Upper lobe of right lung (tissue), 1 donor: ENCODE measurements around the gene ROPN1. TPM values are rescaled to one million over a fixed set of nuclear protein-coding genes. Genes with fewer than 3 reads are reported as not detected.
"Not testable (repeated sequence)": the region's sequence is repeated elsewhere in the genome, so short reads cannot be mapped to it uniquely, and the experiment has no call there.

Source experiments
- ATAC-seq: fragments of 200-7000 bp; cut with Tn5 transposase; one replicate; pipeline ENCODE4 v1.9.1; 2020; ENCODE audit warnings: mild to moderate bottlenecking, moderate library complexity
- DNase-seq: peaks from one replicate; pipeline ENCODE4 v3.0.0-alpha.2; 2020
- H3K27ac ChIP-seq: fragments of 200-600 bp; one replicate; pipeline ENCODE4 v1.8.0; 2022
- H3K27me3 ChIP-seq: fragments of 200-600 bp; one replicate; pipeline ENCODE4 v1.8.0; 2022; ENCODE audit warnings: mild to moderate bottlenecking
- H3K36me3 ChIP-seq: fragments of 200-600 bp; one replicate; pipeline ENCODE4 v1.8.0; 2022
- H3K4me1 ChIP-seq: fragments of 200-600 bp; one replicate; pipeline ENCODE4 v1.8.0; 2022
- H3K4me3 ChIP-seq: fragments of 200-600 bp; one replicate; pipeline ENCODE4 v1.8.0; 2022; ENCODE audit warnings: mild to moderate bottlenecking
- H3K9me3 ChIP-seq: fragments of 200-600 bp; one replicate; pipeline ENCODE4 v1.8.0; 2022
- intact Hi-C: fragments of 100-400 bp; cut with DNase I; formaldehyde crosslinking; loops from one replicate; pipeline ENCODE4 v1.11.0; 2022
- long read RNA-seq: library from polyadenylated mRNA; unstranded; transcript quantifications from one replicate; pipeline ENCODE4 v2.0.0, GENCODE V29; 2021
- total RNA-seq: library from RNA; stranded (reverse); fragmentation: NEBNext Ultra II Directional; extraction: Animal tissue kit (Norgen Biotek cat#: 25700); gene quantifications from one replicate; pipeline ENCODE4 v1.2.1, GENCODE V29; 2021
- TF ChIP-seq, protein P1 (sequence below): fragments of 200-600 bp; IDR thresholded peaks from one replicate; pipeline ENCODE4 v1.8.0; 2022; ENCODE audit warnings: antibody characterized with exemption
- donor health status: DM: no; HTN: yes; CAD: no; lungs with severe emphysema.

ROPN1 gene
- total RNA-seq, result not detected
- long read RNA-seq, result 0 reads

DNA sequence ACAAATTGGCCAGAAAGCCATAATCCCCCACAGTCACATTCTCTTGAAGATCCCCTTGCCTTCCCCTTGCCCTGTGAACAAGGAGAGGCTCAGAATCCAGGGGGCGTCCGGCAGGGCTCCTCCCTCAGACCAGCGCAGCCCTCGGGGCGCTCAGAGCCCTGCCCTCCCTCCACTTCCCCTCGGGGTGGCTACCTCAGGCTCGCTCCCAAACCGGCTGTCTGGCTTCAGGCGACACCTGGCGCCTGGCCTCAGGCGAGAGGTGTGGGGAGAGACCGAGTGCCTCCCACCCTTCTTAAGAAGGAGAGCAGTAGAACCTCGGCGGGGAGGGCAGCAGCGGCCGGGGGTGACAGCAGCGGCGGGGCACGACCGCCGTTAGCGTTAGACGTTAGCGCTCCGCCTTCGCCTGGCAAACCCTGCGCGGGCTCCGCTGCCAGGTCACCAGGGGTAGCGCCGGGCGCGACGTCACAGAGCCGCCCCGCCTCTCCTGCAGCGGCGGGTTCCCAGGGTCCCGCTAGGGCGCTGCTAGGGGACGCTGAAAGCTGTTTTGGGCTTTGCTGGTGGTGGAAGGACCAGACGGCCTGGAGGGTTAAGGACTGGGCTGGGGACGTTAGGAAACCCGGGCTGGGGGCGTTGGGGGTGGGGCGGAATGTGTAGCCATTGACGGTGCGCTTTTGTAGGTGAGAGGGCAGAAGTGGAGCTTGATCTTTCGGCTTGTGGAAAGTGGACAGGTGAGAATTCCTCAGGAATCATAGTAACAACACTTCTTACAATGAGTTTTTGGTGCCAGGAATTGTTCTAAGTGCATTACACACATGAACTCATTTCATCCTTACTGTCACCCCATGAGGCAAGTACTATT is at the start of gene ROPN1:
ROPN1 (minus strand) TSS at position 395 of the 859 bp plus-strand sequence. CDS start 11,643 bp downstream, outside the sequence.
- DNase-seq, H3K27me3 ChIP-seq, H3K4me3 ChIP-seq, H3K27ac ChIP-seq, H3K9me3 ChIP-seq, intact Hi-C loops, H3K4me1 ChIP-seq, H3K36me3 ChIP-seq: not testable (repeated sequence)
- peak; percentile 92 for ATAC-seq

DNA sequence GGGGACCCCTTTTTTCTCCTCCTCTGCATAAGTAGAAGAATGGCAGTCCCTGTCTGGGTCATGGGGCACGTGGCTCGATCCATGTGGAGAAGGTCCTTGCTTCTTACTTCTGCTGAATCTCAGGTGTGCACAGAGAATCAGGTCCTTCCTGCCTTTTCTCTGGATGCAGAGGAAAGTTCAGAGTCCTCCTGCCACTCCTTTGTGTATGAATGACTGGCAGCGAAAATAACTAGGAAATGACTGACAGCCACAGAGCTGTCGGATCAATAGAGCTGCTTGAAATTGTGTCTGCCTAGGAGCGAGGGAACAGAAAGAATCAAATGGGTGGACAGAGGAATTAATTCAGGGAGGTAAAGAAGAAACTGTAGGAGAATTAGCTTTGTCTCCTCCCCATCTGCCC is 49.6 kb upstream of the ROPN1 start:
- H3K9me3 ChIP-seq, result no peaks in the 10 kb centered on the region
- TF ChIP-seq, protein P1, sequence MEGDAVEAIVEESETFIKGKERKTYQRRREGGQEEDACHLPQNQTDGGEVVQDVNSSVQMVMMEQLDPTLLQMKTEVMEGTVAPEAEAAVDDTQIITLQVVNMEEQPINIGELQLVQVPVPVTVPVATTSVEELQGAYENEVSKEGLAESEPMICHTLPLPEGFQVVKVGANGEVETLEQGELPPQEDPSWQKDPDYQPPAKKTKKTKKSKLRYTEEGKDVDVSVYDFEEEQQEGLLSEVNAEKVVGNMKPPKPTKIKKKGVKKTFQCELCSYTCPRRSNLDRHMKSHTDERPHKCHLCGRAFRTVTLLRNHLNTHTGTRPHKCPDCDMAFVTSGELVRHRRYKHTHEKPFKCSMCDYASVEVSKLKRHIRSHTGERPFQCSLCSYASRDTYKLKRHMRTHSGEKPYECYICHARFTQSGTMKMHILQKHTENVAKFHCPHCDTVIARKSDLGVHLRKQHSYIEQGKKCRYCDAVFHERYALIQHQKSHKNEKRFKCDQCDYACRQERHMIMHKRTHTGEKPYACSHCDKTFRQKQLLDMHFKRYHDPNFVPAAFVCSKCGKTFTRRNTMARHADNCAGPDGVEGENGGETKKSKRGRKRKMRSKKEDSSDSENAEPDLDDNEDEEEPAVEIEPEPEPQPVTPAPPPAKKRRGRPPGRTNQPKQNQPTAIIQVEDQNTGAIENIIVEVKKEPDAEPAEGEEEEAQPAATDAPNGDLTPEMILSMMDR, result no peak
- intact Hi-C loops, result no loop called here
- no peak for ATAC-seq
- no peak overlapping the region for H3K4me3 ChIP-seq
- H3K4me1 ChIP-seq, result no peaks in the 10 kb centered on the region
- H3K27ac ChIP-seq, result no peak overlapping the region
- no peak for DNase-seq
- no peaks in the 10 kb centered on the region for H3K36me3 ChIP-seq
- H3K27me3 ChIP-seq, result peaks cover 5% of the 10 kb centered on the region

DNA sequence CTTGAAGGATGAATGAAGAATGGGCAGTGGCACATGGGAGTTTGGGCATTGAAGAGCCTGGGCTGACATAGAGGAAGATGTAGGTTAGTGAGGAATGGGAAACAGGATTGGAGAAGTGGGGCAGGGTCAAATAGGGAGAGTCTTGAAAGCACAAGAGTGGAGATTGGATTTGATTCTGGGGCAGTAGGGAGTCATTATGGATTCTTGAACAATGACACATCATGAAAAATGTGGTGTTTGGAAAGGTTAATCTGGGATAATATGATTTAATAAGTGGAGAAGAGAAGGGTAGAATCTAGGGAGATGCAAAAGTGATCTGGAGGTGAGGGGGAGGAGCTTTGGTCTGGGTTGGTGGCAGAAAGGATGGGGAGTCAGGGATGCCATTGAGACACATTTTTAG is 45.4 kb upstream of the ROPN1 start:
- Histone ChIP-seq H3K4me1 (peaks cover 9% of the 10 kb centered on the region), H3K27me3 (peaks cover 14% of the 10 kb centered on the region), H3K4me3 (no peak overlapping the region), H3K36me3 (no peaks in the 10 kb centered on the region), H3K27ac (no peak overlapping the region), H3K9me3 (no peaks in the 10 kb centered on the region)
- DNase-seq (no peak), ATAC-seq (no peak)
- TF ChIP-seq, protein P1, result no peak
- intact Hi-C loops, result no loop called here

DNA sequence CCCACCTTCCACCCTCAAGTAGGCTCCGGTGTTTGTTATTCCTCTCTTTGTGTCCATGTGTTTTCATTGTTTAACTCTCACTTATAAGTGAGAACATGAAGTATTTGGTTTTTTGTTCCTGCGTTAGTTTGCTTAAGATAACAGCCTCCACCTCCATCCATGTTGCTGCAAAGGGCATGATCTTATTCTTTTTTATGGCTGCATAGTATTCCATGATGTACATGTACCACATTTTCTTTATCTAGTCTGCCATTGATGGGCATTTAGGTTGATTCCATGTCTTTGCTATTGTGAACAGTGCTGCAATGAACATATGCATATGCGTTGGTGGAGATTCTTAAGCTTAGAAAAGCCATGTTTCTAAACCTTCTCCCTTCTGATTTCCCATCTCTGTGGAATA is 44.3 kb upstream of the ROPN1 start:
- H3K27ac ChIP-seq, DNase-seq, H3K4me3 ChIP-seq, intact Hi-C loops, H3K4me1 ChIP-seq, H3K36me3 ChIP-seq, H3K9me3 ChIP-seq, ATAC-seq: not testable (repeated sequence)
- H3K27me3 ChIP-seq, result peaks cover 14% of the 10 kb centered on the region

GRCh38 chr3:124035463-124036121 is 43.7 kb upstream of the ROPN1 start:
- Histone ChIP-seq H3K27ac (no peak overlapping the region), H3K9me3 (no peaks in the 10 kb centered on the region), H3K4me3 (no peak overlapping the region), H3K4me1 (peaks cover 9% of the 10 kb centered on the region), H3K27me3 (peaks cover 14% of the 10 kb centered on the region), H3K36me3 (no peaks in the 10 kb centered on the region)
- intact Hi-C loops, result no loop called here
- TF ChIP-seq, protein P1, result no peak
- no peak for DNase-seq
- no peak for ATAC-seq

- ATAC-seq (no peak), DNase-seq (no peak)
- Histone ChIP-seq H3K4me1 (peaks cover 9% of the 10 kb centered on the region), H3K27me3 (peaks cover 14% of the 10 kb centered on the region), H3K4me3 (peak overlapping the region; percentile 68), H3K9me3 (no peaks in the 10 kb centered on the region), H3K27ac (no peak overlapping the region), H3K36me3 (no peaks in the 10 kb centered on the region)
- intact Hi-C loops, result no loop called here
- TF ChIP-seq, protein P1, result no peak
These were observed 42.9 kb upstream of the ROPN1 start for GRCh38 chr3:124034844-124035152.
